SK-N-SH (cell line): ENCODE data around the gene DIS3L2. TPM values are rescaled to one million over a fixed set of nuclear protein-coding genes. Genes with fewer than 3 reads are reported as not detected.

Source experiments
- CTCF ChIA-PET: fragments of 300-600, 350-600 bp; formaldehyde crosslinking; extraction: SDS; loops from one replicate; lab custom pipeline; 2021; lab: Yijun Ruan, JAX
- POLR2A ChIA-PET: fragments of 350-600 bp; sonication (Branson Sonifier 250); formaldehyde crosslinking; extraction: SDS; loops from one replicate; lab custom pipeline; 2020; ENCODE audit warnings: antibody characterized with exemption, inconsistent platforms; lab: Yijun Ruan, JAX
- DNase-seq: peaks from one replicate; pipeline ENCODE4 v3.0.0; 2012
- H2AFZ ChIP-seq: fragments of 200-600 bp; sonication (generic); 2 replicates; pipeline ENCODE4 v1.8.1; 2016; ENCODE audit warnings: antibody characterized with exemption, mild to moderate bottlenecking, low read depth
- H3F3A ChIP-seq: fragments of 200-600 bp; sonication (generic); replicated peaks from 2 replicates; pipeline ENCODE3; 2016; ENCODE audit warnings: antibody characterized with exemption, mild to moderate bottlenecking; ENCODE audit not compliant: insufficient read depth
- H3K27ac ChIP-seq, 2 experiments: fragments of 200-500 bp in 1 of 2; fragments of 200-600 bp in 1 of 2; sonication (Bioruptor generic) in 1 of 2; sonication (generic), shearing (Covaris generic) in 1 of 2; 2 replicates each; pipeline versions ENCODE4 v1.5.1 to v1.6.1; 2014 to 2016; ENCODE audit warnings: low read depth in 2 of 2, inconsistent platforms in 1 of 2, low read length in 1 of 2, mild to moderate bottlenecking in 1 of 2, mixed read lengths in 1 of 2
- H3K27me3 ChIP-seq: fragments of 200-600 bp; sonication (generic), shearing (Covaris generic); 2 replicates; pipeline ENCODE4 v1.6.1; 2016; ENCODE audit warnings: mixed run types; ENCODE audit not compliant: insufficient read depth
- H3K36me3 ChIP-seq, 2 experiments: fragments of 200-500 bp in 1 of 2; fragments of 200-600 bp in 1 of 2; sonication (Bioruptor generic) in 1 of 2; sonication (generic) in 1 of 2; replicated peaks in 1 of 2; 2 replicates each; pipeline versions ENCODE3 to v1.5.1; 2014 to 2016; ENCODE audit warnings: low read length in 1 of 2, mild to moderate bottlenecking in 1 of 2; ENCODE audit not compliant: insufficient read depth in 2 of 2, control insufficient read depth in 1 of 2
- H3K4me1 ChIP-seq, 2 experiments: fragments of 200-500 bp in 1 of 2; fragments of 200-600 bp in 1 of 2; sonication (Bioruptor generic) in 1 of 2; sonication (generic), shearing (Covaris generic) in 1 of 2; 2 replicates each; pipeline versions ENCODE4 v1.5.1 to v1.6.1; 2014 to 2016; ENCODE audit warnings: low read depth in 1 of 2, low read length in 1 of 2, mixed run types in 1 of 2; ENCODE audit not compliant: insufficient read depth in 2 of 2, control insufficient read depth in 1 of 2
- H3K4me2 ChIP-seq: fragments of 200-600 bp; sonication (generic), shearing (Covaris generic); 2 replicates; pipeline ENCODE4 v1.6.1; 2017; ENCODE audit warnings: mixed run types
- H3K4me3 ChIP-seq, 2 experiments: fragments of 200-500 bp in 1 of 2; fragments of 200-600 bp in 1 of 2; sonication (Bioruptor generic) in 1 of 2; sonication (generic), shearing (Covaris generic) in 1 of 2; 2 replicates each; pipeline versions ENCODE4 v1.5.1 to v1.8.1; 2014 to 2016; ENCODE audit warnings: low read depth in 2 of 2, inconsistent platforms in 1 of 2, low read length in 1 of 2, mild to moderate bottlenecking in 1 of 2, mixed read lengths in 1 of 2, moderate library complexity in 1 of 2
- H3K79me2 ChIP-seq: fragments of 200-600 bp; sonication (generic); 2 replicates; pipeline ENCODE4 v1.8.1; 2017; ENCODE audit warnings: mild to moderate bottlenecking; ENCODE audit not compliant: insufficient read depth
- H3K9ac ChIP-seq: fragments of 200-600 bp; sonication (generic); 2 replicates; pipeline ENCODE4 v1.6.1; 2017; ENCODE audit warnings: mixed run types
- H3K9me2 ChIP-seq: fragments of 200-600 bp; sonication (generic); 2 replicates; pipeline ENCODE4 v1.6.1; 2017; ENCODE audit warnings: mixed run types
- H3K9me3 ChIP-seq: fragments of 200-600 bp; sonication (generic); 2 replicates; pipeline ENCODE4 v1.6.1; 2017; ENCODE audit warnings: mixed run types, mild to moderate bottlenecking, moderate library complexity
- H4K20me1 ChIP-seq: fragments of 200-600 bp; sonication (generic); 2 replicates; pipeline ENCODE4 v1.6.1; 2017; ENCODE audit warnings: mild to moderate bottlenecking, mixed run types; ENCODE audit not compliant: insufficient read depth
- CHD2 ChIP-seq: fragments of 150-350 bp; IDR thresholded peaks from 2 replicates; pipeline ENCODE4 v1.6.1; 2018; ENCODE audit warnings: low read length; ENCODE audit not compliant: partially characterized antibody
- CTCF ChIP-seq: fragments of 200-600 bp; sonication (generic); IDR thresholded peaks from 2 replicates; pipeline ENCODE4 v1.6.1; 2017; ENCODE audit warnings: antibody characterized with exemption, mild to moderate bottlenecking, moderate library complexity
- ELF1 ChIP-seq: IDR thresholded peaks from 2 replicates; pipeline ENCODE4 v1.4.0; 2012
- EZH2phosphoT487 ChIP-seq: fragments of 200-600 bp; sonication (generic); IDR thresholded peaks from 2 replicates; pipeline ENCODE4 v1.6.1; 2017; ENCODE audit warnings: low read depth, mixed run types, mild to moderate bottlenecking, antibody characterized with exemption, moderate library complexity, borderline replicate concordance
- FOSL2 ChIP-seq: IDR thresholded peaks from 2 replicates; pipeline ENCODE4 v1.4.0; 2012; ENCODE audit warnings: low read depth, mild to moderate bottlenecking, moderate library complexity, borderline replicate concordance
- FOXM1 ChIP-seq: IDR thresholded peaks from 2 replicates; pipeline ENCODE4 v1.4.0; 2012; ENCODE audit warnings: low read depth, mild to moderate bottlenecking
- GATA2 ChIP-seq: sonication (generic); formaldehyde crosslinking; IDR thresholded peaks from 2 replicates; pipeline ENCODE4 v1.5.0; 2020; ENCODE audit warnings: mild to moderate bottlenecking, missing genetic modification reagents
- JUND ChIP-seq: IDR thresholded peaks from 2 replicates; pipeline ENCODE4 v1.4.0; 2012
- NFIC ChIP-seq: IDR thresholded peaks from 2 replicates; pipeline ENCODE4 v1.4.0; 2012; ENCODE audit warnings: borderline replicate concordance
- NRF1 ChIP-seq: IDR thresholded peaks from 2 replicates; pipeline ENCODE4 v1.6.1; 2012; ENCODE audit warnings: low read depth, mild to moderate bottlenecking, low read length
- RFX5 ChIP-seq: IDR thresholded peaks from 2 replicates; pipeline ENCODE4 v1.6.1; 2012; ENCODE audit warnings: mild to moderate bottlenecking, improper control_type of control experiment, low read length
- SMC3 ChIP-seq: IDR thresholded peaks from 2 replicates; pipeline ENCODE4 v1.6.1; 2012; ENCODE audit warnings: low read depth, low read length, improper control_type of control experiment
- TCF12 ChIP-seq: IDR thresholded peaks from 2 replicates; pipeline ENCODE4 v1.4.0; 2012
- TEAD4 ChIP-seq: IDR thresholded peaks from 2 replicates; pipeline ENCODE4 v1.4.0; 2012; ENCODE audit warnings: mild to moderate bottlenecking, borderline replicate concordance; ENCODE audit not compliant: insufficient read depth
- ZBTB33 ChIP-seq: IDR thresholded peaks from 2 replicates; pipeline ENCODE4 v1.4.0; 2012; ENCODE audit warnings: low read depth, borderline replicate concordance
- WGBS: methylation state at CpG from one replicate; pipeline ENCODE4 v1.1.6; 2017; ENCODE audit warnings: low lambda C conversion rate; 5-methylcytosine and 5-hydroxymethylcytosine counted together
- polyA plus RNA-seq, 3 experiments: library from polyadenylated mRNA; depleted of rRNA; stranded (reverse); fragments of >200 nt; gene quantifications; 2 replicates each; pipeline ENCODE4 v1.2.3, GENCODE V29; 2012
- TF ChIP-seq, protein P1 (sequence below): fragments of 150-350 bp; IDR thresholded peaks from 2 replicates; pipeline ENCODE4 v1.6.1; 2016; ENCODE audit warnings: mild to moderate bottlenecking, low read depth, low read length

Gene DIS3L2
- polyA plus RNA-seq, 1 of the 3 experiments (the other 2 are of a cell fraction), result 17.9 TPM

GRCh38 chr2:232352511-232353091 lies 391.1 kb downstream of the DIS3L2 start (continued):
- TF ChIP-seq FOSL2 (no peak), RFX5 (no peak), CHD2 (no peak), GATA2 (CRISPR knock-in tag) (no peak)

GRCh38 chr2:232353096-232353495 lies 391.6 kb downstream of the DIS3L2 start:
- Histone ChIP-seq H3F3A (no peaks in the 10 kb centered on the region), H3K79me2 (no peaks in the 10 kb centered on the region), H2AFZ (no peak overlapping the region), H3K9ac (no peak overlapping the region), H3K36me3 (no peaks in the 10 kb centered on the region), H3K9me2 (no peaks in the 10 kb centered on the region), H4K20me1 (no peaks in the 10 kb centered on the region), H3K9me3 (no peaks in the 10 kb centered on the region), H3K4me2 (no peak overlapping the region), H3K27ac (no peak overlapping the region), H3K4me1 (no peaks in the 10 kb centered on the region), H3K27me3 (peaks cover 55% of the 10 kb centered on the region), H3K4me3 (no peak overlapping the region)
- POLR2A ChIA-PET, result no interaction called here
- WGBS, result 56% methylated on average over 5 of the region's 8 CpGs
- DNase-seq, result no peak
- CTCF ChIA-PET, result interaction anchor here (0.6 to 1.3 kb wide), 4 partner anchors 13 to 819 kb away, joined by 3 to 6 read pairs (median 5); partner anchors contain the start of gene NPPC
- no peak for TF ChIP-seq TEAD4
- no peak for TF ChIP-seq ZBTB33
- TF ChIP-seq JUND, result no peak
- TF ChIP-seq ELF1, result no peak
- no peak for TF ChIP-seq FOSL2
- no peak for TF ChIP-seq SMC3
- TF ChIP-seq TCF12, result no peak
- TF ChIP-seq FOXM1, result no peak
- TF ChIP-seq EZH2phosphoT487, result no peak
- TF ChIP-seq CTCF, result no peak
- no peak for TF ChIP-seq GATA2 (CRISPR knock-in tag)
- TF ChIP-seq, protein P1, sequence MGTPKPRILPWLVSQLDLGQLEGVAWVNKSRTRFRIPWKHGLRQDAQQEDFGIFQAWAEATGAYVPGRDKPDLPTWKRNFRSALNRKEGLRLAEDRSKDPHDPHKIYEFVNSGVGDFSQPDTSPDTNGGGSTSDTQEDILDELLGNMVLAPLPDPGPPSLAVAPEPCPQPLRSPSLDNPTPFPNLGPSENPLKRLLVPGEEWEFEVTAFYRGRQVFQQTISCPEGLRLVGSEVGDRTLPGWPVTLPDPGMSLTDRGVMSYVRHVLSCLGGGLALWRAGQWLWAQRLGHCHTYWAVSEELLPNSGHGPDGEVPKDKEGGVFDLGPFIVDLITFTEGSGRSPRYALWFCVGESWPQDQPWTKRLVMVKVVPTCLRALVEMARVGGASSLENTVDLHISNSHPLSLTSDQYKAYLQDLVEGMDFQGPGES, result no peak
- TF ChIP-seq NRF1, result no peak
- TF ChIP-seq NFIC, result no peak
- TF ChIP-seq, all 33 proteins: peak for 0
